SK-N-MC (cell line): ENCODE measurements around the gene KHDRBS1.

Source experiments
- EZH2 ChIP-seq: fragments of 200-600 bp; sonication (generic); IDR thresholded peaks from one replicate; pipeline ENCODE4 v1.6.1; 2017; ENCODE audit warnings: antibody characterized with exemption
- FOXP2 ChIP-seq: optimal IDR thresholded peaks from 2 replicates; pipeline ENCODE3; 2011; ENCODE audit warnings: mild to moderate bottlenecking, moderate library complexity; ENCODE audit not compliant: insufficient read depth; ENCODE audit errors: extremely low read length, control extremely low read depth
- POLR2AphosphoS5 ChIP-seq: IDR thresholded peaks from 2 replicates; pipeline ENCODE4 v1.6.1; 2012; ENCODE audit warnings: mild to moderate bottlenecking, low read depth, low read length, borderline replicate concordance

- TF ChIP-seq POLR2AphosphoS5 (no peak), EZH2 (no peak), FOXP2 (no peak)
These were observed 41.7 kb downstream of the KHDRBS1 start for GRCh38 chr1:32055416-32055815.
